Activated CD8-positive, alpha-beta memory T cell treated with anti-CD3 and anti-CD28 coated beads, Interleukin-2, amount 10 ng/mL, durations not matched to agents 7 days and 5 days (primary cell): ENCODE measurements around the gene BCAR1. TPM values are rescaled to one million over a fixed set of nuclear protein-coding genes. Genes with fewer than 3 reads are reported as not detected.

Experiments
- ATAC-seq: fragments of 150-1000 bp; cut with Tn5 transposase; one replicate; pipeline ENCODE4 v1.10.0; 2021; ENCODE audit warnings: moderate library complexity
- CTCF ChIA-PET: fragments of 350-600 bp; sonication (Branson Sonifier 250); formaldehyde crosslinking; loops from one replicate; lab custom pipeline; 2021; ENCODE audit warnings: antibody characterized with exemption; lab: Charles Lee
- DNase-seq: peaks from one replicate; pipeline ENCODE4 v3.0.0-alpha.2; 2020
- H3K27ac Mint-ChIP-seq: one replicate; pipeline ENCODE4 v1.8.0; 2021; ENCODE audit warnings: mild to moderate bottlenecking, mixed read lengths
- H3K27me3 Mint-ChIP-seq: one replicate; pipeline ENCODE4 v1.8.0; 2021; ENCODE audit warnings: mixed read lengths
- H3K36me3 Mint-ChIP-seq: one replicate; pipeline ENCODE4 v1.8.0; 2021; ENCODE audit warnings: mild to moderate bottlenecking, mixed read lengths
- H3K4me1 Mint-ChIP-seq: one replicate; pipeline ENCODE4 v1.8.0; 2021; ENCODE audit warnings: mixed read lengths
- H3K4me3 Mint-ChIP-seq: one replicate; pipeline ENCODE4 v1.8.0; 2021; ENCODE audit warnings: mild to moderate bottlenecking, moderate library complexity, mixed read lengths
- H3K9me3 Mint-ChIP-seq: one replicate; pipeline ENCODE4 v1.8.0; 2022; ENCODE audit warnings: low read depth, mixed read lengths
- total RNA-seq, 2 experiments: library from RNA; stranded (reverse); gene quantifications; one replicate each; pipeline ENCODE4 v1.2.3, GENCODE V29; 2021

BCAR1 gene
- total RNA-seq, 2 experiments from 2014 or later: 0.19 TPM; not detected in 1

GRCh38 chr16:75237398-75238131 lies 13.9 kb downstream of the BCAR1 start:
- no peak overlapping the region for H3K27ac Mint-ChIP-seq

GRCh38 chr16:75236736-75237397 lies 14.6 kb downstream of the BCAR1 start:
- Mint-ChIP-seq H3K4me3 (no peak overlapping the region), H3K4me1 (peaks cover 2% of the 10 kb centered on the region), H3K36me3 (no peaks in the 10 kb centered on the region), H3K27ac (no peak overlapping the region), H3K9me3 (no peaks in the 10 kb centered on the region), H3K27me3 (no peaks in the 10 kb centered on the region)
- no peak for ATAC-seq
- DNase-seq: no peak
- CTCF ChIA-PET: interaction anchor here (0.6 to 5.2 kb wide), 6 partner anchors 15 to 165 kb away, joined by 3 to 75 read pairs (median 4); no protein-coding TSS in a partner anchor

More at GRCh38 chr16:75237398-75238131, 13.9 kb downstream of the BCAR1 start:
- H3K9me3 Mint-ChIP-seq: no peaks in the 10 kb centered on the region
- H3K4me1 Mint-ChIP-seq: peaks cover 2% of the 10 kb centered on the region
- H3K36me3 Mint-ChIP-seq: no peaks in the 10 kb centered on the region
- CTCF ChIA-PET: interaction anchor here (1.5 to 2.1 kb wide), 2 partner anchors 38 to 157 kb away, joined by 3 to 6 read pairs; no protein-coding TSS in a partner anchor
- H3K27me3 Mint-ChIP-seq: no peaks in the 10 kb centered on the region
- DNase-seq (no peak), ATAC-seq (no peak)
- no peak overlapping the region for H3K4me3 Mint-ChIP-seq

- no peaks in the 10 kb centered on the region for H3K9me3 Mint-ChIP-seq
- ATAC-seq: no peak
- H3K27ac Mint-ChIP-seq: no peak overlapping the region
- DNase-seq: peak; percentile 46
- H3K4me3 Mint-ChIP-seq: no peak overlapping the region
- peaks cover 2% of the 10 kb centered on the region for H3K4me1 Mint-ChIP-seq
- CTCF ChIA-PET: interaction anchor here (0.6 to 5.2 kb wide), 5 partner anchors 14 to 166 kb away, joined by 3 to 75 read pairs (median 3); no protein-coding TSS in a partner anchor
- no peaks in the 10 kb centered on the region for H3K36me3 Mint-ChIP-seq
- peaks cover 4% of the 10 kb centered on the region for H3K27me3 Mint-ChIP-seq
Observed at GRCh38 chr16:75236232-75236631, 15.2 kb downstream of the BCAR1 start.

GRCh38 chr16:75235721-75236193 lies 15.7 kb downstream of the BCAR1 start:
- no peak overlapping the region for H3K27ac Mint-ChIP-seq
- no peaks in the 10 kb centered on the region for H3K9me3 Mint-ChIP-seq
- CTCF ChIA-PET: interaction anchor here (0.6 to 5.2 kb wide), 6 partner anchors 14 to 166 kb away, joined by 3 to 75 read pairs (median 17); no protein-coding TSS in a partner anchor
- H3K4me3 Mint-ChIP-seq: no peak overlapping the region
- peaks cover 5% of the 10 kb centered on the region for H3K27me3 Mint-ChIP-seq
- no peaks in the 10 kb centered on the region for H3K36me3 Mint-ChIP-seq
- DNase-seq: no peak
- ATAC-seq: no peak
- peaks cover 2% of the 10 kb centered on the region for H3K4me1 Mint-ChIP-seq

GRCh38 chr16:75234856-75235696 lies 16.3 kb downstream of the BCAR1 start:
- ATAC-seq: no peak
- Mint-ChIP-seq H3K9me3 (no peaks in the 10 kb centered on the region), H3K36me3 (no peaks in the 10 kb centered on the region), H3K4me1 (peaks cover 2% of the 10 kb centered on the region), H3K27ac (no peak overlapping the region), H3K27me3 (peaks cover 5% of the 10 kb centered on the region), H3K4me3 (no peak overlapping the region)
- CTCF ChIA-PET: interaction anchor here (0.8 to 5.2 kb wide), 13 partner anchors 13 to 169 kb away, joined by 3 to 75 read pairs (median 11); partner anchors contain the start of gene CTRB2
- no peak for DNase-seq

- no peak for ATAC-seq
- H3K36me3 Mint-ChIP-seq: no peaks in the 10 kb centered on the region
Observed at GRCh38 chr16:75233611-75233938, 17.8 kb downstream of the BCAR1 start.

GRCh38 chr16:75231570-75231969 lies 19.9 kb downstream of the BCAR1 start:
- Mint-ChIP-seq H3K36me3 (no peaks in the 10 kb centered on the region), H3K27ac (no peak overlapping the region), H3K9me3 (no peaks in the 10 kb centered on the region), H3K4me3 (no peak overlapping the region), H3K4me1 (peaks cover 2% of the 10 kb centered on the region), H3K27me3 (peaks cover 5% of the 10 kb centered on the region)
- DNase-seq (no peak), ATAC-seq (no peak)
- CTCF ChIA-PET: interaction anchor here (2.0 to 5.2 kb wide), 2 partner anchors 33 to 154 kb away, joined by 5 to 75 read pairs; no protein-coding TSS in a partner anchor

More at GRCh38 chr16:75233611-75233938, 17.8 kb downstream of the BCAR1 start:
- Mint-ChIP-seq H3K27me3 (peaks cover 5% of the 10 kb centered on the region), H3K27ac (no peak overlapping the region), H3K4me3 (no peak overlapping the region), H3K4me1 (peaks cover 2% of the 10 kb centered on the region), H3K9me3 (no peaks in the 10 kb centered on the region)
- CTCF ChIA-PET: interaction anchor here (0.5 to 5.2 kb wide), 35 partner anchors 10 to 530 kb away, joined by 3 to 75 read pairs (median 5); partner anchors contain the start of gene CTRB1
- no peak for DNase-seq

- H3K27me3 Mint-ChIP-seq: peaks cover 5% of the 10 kb centered on the region
- ATAC-seq (no peak), DNase-seq (no peak)
- no peak overlapping the region for H3K27ac Mint-ChIP-seq
- H3K9me3 Mint-ChIP-seq: no peaks in the 10 kb centered on the region
- H3K4me1 Mint-ChIP-seq: peaks cover 2% of the 10 kb centered on the region
- no peak overlapping the region for H3K4me3 Mint-ChIP-seq
- CTCF ChIA-PET: interaction anchor here (1.0 to 2.0 kb wide), 2 partner anchors 32 to 155 kb away, joined by 3 to 5 read pairs; no protein-coding TSS in a partner anchor
- no peaks in the 10 kb centered on the region for H3K36me3 Mint-ChIP-seq
Observed at GRCh38 chr16:75230471-75231110, 20.8 kb downstream of the BCAR1 start.

- ATAC-seq (no peak), DNase-seq (no peak)
- H3K4me3 Mint-ChIP-seq: no peak overlapping the region
- H3K27me3 Mint-ChIP-seq: peaks cover 5% of the 10 kb centered on the region
- no peaks in the 10 kb centered on the region for H3K9me3 Mint-ChIP-seq
- no peak overlapping the region for H3K27ac Mint-ChIP-seq
- no peaks in the 10 kb centered on the region for H3K36me3 Mint-ChIP-seq
- H3K4me1 Mint-ChIP-seq: peaks cover 2% of the 10 kb centered on the region
- CTCF ChIA-PET: interaction anchor here (0.6 to 1.7 kb wide), 2 partner anchors 30 to 181 kb away, joined by 3 to 12 read pairs; no protein-coding TSS in a partner anchor
Observed at GRCh38 chr16:75229172-75230031, 22.0 kb downstream of the BCAR1 start.

- ATAC-seq (no peak), DNase-seq (no peak)
- Mint-ChIP-seq H3K4me1 (no peaks in the 10 kb centered on the region), H3K27ac (no peak overlapping the region), H3K4me3 (no peak overlapping the region), H3K9me3 (no peaks in the 10 kb centered on the region), H3K27me3 (peaks cover 5% of the 10 kb centered on the region), H3K36me3 (no peaks in the 10 kb centered on the region)
- CTCF ChIA-PET: interaction anchor here (0.6 to 1.7 kb wide), 2 partner anchors 29 to 182 kb away, joined by 3 to 12 read pairs; no protein-coding TSS in a partner anchor
Observed at GRCh38 chr16:75228143-75228976, 23.1 kb downstream of the BCAR1 start.
